ENCODE measurements around the gene CDKN2AIP. TPM values are rescaled to one million over a fixed set of nuclear protein-coding genes. Genes with fewer than 3 reads are reported as not detected.

Gene CDKN2AIP
- total RNA-seq, 8 experiments from 2014 or later = 14.3 to 35.0 (median 26.9) TPM

DNA sequence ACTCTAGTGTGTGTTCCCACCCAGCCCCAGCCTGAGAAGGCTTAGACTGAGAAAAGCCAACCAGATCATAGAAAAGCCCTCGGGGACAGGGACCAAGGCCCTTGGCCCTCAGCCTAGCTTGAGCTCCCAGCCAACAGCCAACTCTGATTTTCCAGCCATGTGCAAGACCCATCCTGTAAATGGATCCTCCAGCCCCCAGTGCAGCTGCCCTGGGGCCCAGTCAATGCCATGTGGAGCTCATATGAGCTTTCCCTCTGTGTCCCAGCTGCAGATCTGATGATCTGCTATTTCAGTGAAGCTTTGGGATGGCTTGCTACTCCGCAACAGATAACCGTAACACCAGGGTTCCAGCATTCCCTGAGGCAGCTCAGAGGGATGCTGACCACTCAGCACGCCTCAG is 40.5 kb upstream of the CDKN2AIP start:
- Histone ChIP-seq H3K4me1 (replicated peaks in 1 of 2) (peaks cover 3 to 23% of the 10 kb centered on the region in 2 donors), H3K4me3 (no peak overlapping the region), H3K27ac (no peak overlapping the region)
- ATAC-seq (replicated peaks in 6 of 8) = peak in 1 of 8 experiments; percentile 50
- WGBS, 10 experiments = 50 to 100% (median 85%) methylated on average over 1 of the region's 4 CpGs; no CpG with 5 or more reads in 6 of the 10 experiments
- in situ Hi-C loops (cut with MboI; ENCODE audit: low pct_unique_long_range_greater_than_20kb in 2 of 9, low sequenced_read_pairs in 9 of 9, unreplicated experiment in 9 of 9) = loop anchor here in 2 of 9 experiments (25.0 kb wide), 2 partner anchors 342 to 467 kb away; no protein-coding TSS in a partner anchor

- in situ Hi-C loops (cut with MboI; ENCODE audit: low pct_unique_long_range_greater_than_20kb in 2 of 9, low sequenced_read_pairs in 9 of 9, unreplicated experiment in 9 of 9) = loop anchor here in 2 of 9 experiments (25.0 kb wide), 2 partner anchors 343 to 468 kb away; no protein-coding TSS in a partner anchor
- 82 to 100% (median 93%) methylated on average over 2 to 8 of the region's 11 CpGs; no CpG with 5 or more reads in 5 of the 10 experiments for WGBS, 10 experiments
- H3K4me1 ChIP-seq (replicated peaks in 1 of 2) = peaks cover 10 to 33% of the 10 kb centered on the region in 2 donors
- ATAC-seq (replicated peaks in 6 of 8) = no peak
- H3K4me3 ChIP-seq = no peak overlapping the region
- no peak overlapping the region for H3K27ac ChIP-seq
Measured at GRCh38 chr4:183405303-183405702, 39.1 kb upstream of the CDKN2AIP start.

DNA sequence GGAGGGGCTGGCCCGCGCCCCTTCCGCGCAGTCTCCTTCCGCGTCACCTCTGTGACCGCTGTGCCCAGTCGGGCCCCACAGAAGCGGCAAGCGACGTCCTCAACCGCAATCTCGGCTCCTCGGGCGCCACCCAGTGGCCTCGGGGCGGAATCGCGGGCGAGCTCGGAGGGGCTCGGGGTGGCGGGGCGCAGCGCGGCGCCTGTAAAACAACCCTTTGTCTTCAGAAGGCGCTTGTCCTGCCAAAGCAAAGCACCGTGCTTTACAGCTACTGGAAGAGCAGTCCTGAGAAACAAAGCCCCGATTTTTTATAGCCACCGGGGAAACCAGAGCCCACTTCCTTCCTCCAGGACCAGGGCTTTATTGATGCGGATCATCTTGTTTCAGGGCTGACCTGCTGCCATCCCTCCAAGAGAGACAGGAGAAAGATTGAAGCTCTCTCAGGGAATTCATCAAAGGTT is 37.3 kb upstream of the CDKN2AIP start:
- WGBS, 10 experiments = 0 to 20% (median 3%) methylated on average over 1 to 18 of the region's 32 CpGs
- H3K27ac ChIP-seq = peak overlapping the region; percentile 61 to 88
- peak overlapping the region; percentile 28 to 59 (median 38) for H3K4me3 ChIP-seq
- in situ Hi-C loops (cut with MboI; ENCODE audit: low pct_unique_long_range_greater_than_20kb in 2 of 9, low sequenced_read_pairs in 9 of 9, unreplicated experiment in 9 of 9) = loop anchor here in 2 of 9 experiments (25.0 kb wide), 2 partner anchors 345 to 470 kb away; no protein-coding TSS in a partner anchor
- peaks cover 10 to 31% of the 10 kb centered on the region in 2 donors for H3K4me1 ChIP-seq (replicated peaks in 1 of 2)
- ATAC-seq (replicated peaks in 6 of 8) = peak; percentile 78 to 97 (median 92)

DNA sequence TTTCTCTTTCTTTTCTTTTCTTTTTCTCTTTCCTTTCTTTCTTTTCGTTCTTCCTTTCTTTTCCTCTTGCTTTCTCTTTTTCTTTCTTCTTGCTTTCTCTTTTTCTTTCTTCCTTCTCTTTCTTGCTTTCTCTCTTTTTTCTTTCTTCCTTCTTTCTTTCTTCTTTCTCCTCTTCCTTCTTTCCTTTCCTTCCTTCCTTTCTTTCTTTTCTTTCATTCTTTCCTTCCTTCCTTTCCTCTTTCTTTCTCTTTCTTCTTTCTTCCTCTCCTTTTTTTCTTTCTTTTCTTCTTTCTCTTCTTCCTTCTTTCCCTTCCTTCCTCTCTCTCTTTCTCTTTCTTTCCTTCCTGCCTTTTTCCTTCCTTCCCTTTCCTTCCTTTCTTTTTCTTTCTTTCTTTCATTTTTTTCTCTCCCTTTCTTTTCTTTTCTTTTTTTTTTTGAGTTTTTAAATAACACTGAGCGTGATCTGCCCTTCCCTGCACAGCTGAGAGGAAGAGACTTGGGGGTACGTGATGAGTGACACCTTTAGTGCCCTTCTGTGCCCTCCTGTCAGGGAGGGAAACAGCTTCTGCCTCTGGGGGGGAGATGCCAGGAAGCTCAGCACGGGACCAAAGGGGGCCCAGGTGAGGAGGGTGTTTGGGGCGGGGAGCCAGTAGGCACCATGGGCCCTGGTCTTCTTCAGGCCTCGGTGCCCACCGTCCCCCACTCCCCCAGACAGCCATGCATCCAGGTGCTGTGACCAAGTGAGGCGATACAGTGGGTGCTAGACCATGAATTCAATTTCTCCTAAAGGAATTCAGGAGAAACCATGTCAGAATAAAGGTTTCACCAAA is 36.6 kb upstream of the CDKN2AIP start:
- 14 to 100% (median 55%) methylated on average over 1 to 5 of the region's 8 CpGs; no CpG with 5 or more reads in 1 of the 10 experiments for WGBS, 10 experiments
- ATAC-seq (replicated peaks in 6 of 8) = no peak
- H3K27ac ChIP-seq = peak overlapping the region in 1 of 2 donors; percentile 88
- peaks cover 10 to 25% of the 10 kb centered on the region in 2 donors for H3K4me1 ChIP-seq (replicated peaks in 1 of 2)
- in situ Hi-C loops (cut with MboI; ENCODE audit: low pct_unique_long_range_greater_than_20kb in 2 of 9, low sequenced_read_pairs in 9 of 9, unreplicated experiment in 9 of 9) = loop anchor here in 2 of 9 experiments (25.0 kb wide), 2 partner anchors 346 to 471 kb away; no protein-coding TSS in a partner anchor
- peak overlapping the region; percentile 28 to 59 (median 38) for H3K4me3 ChIP-seq

DNA sequence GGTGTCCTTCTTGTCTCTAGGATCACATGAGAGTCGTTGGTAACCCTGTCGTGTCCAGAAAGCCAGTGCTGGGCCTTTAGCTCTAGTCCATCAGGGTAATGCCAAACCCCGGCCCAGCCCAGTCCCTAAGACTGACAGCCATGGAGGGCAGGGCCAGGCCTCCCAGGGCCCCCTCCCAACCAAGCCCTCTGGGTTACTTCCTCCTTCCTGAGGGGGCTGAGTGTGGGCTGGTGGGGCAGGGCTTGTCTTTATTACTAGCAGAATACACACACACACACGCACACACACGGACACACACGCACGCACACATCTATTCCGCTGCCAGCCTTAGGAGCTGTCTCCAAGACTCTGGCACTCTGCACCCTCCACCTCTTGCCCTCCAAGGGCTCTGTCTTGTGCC is 35.6 kb upstream of the CDKN2AIP start:
- no peak overlapping the region for H3K4me3 ChIP-seq
- peak in 1 of 8 experiments; percentile 1 for ATAC-seq (replicated peaks in 6 of 8)
- WGBS, 10 experiments = 50 to 80% (median 80%) methylated on average over 1 to 2 of the region's 8 CpGs; no CpG with 5 or more reads in 7 of the 10 experiments
- in situ Hi-C loops (cut with MboI; ENCODE audit: low pct_unique_long_range_greater_than_20kb in 2 of 9, low sequenced_read_pairs in 9 of 9, unreplicated experiment in 9 of 9) = loop anchor here in 2 of 9 experiments (25.0 kb wide), 2 partner anchors 346 to 471 kb away; no protein-coding TSS in a partner anchor
- no peak overlapping the region for H3K27ac ChIP-seq
- H3K4me1 ChIP-seq (replicated peaks in 1 of 2) = peaks cover 10 to 20% of the 10 kb centered on the region in 2 donors

GRCh38 chr4:183409483-183409882 is 35.0 kb upstream of the CDKN2AIP start:
- peak in 4 of 8 experiments; percentile 5 to 17 (median 12) for ATAC-seq (replicated peaks in 6 of 8)
- in situ Hi-C loops (cut with MboI; ENCODE audit: low pct_unique_long_range_greater_than_20kb in 2 of 9, low sequenced_read_pairs in 9 of 9, unreplicated experiment in 9 of 9) = loop anchor here in 2 of 9 experiments (25.0 kb wide), 2 partner anchors 347 to 472 kb away; no protein-coding TSS in a partner anchor
- peaks cover 10 to 20% of the 10 kb centered on the region in 2 donors for H3K4me1 ChIP-seq (replicated peaks in 1 of 2)
- no peak overlapping the region for H3K27ac ChIP-seq
- 70 to 100% (median 81%) methylated on average over 1 to 4 of the region's 4 CpGs; no CpG with 5 or more reads in 6 of the 10 experiments for WGBS, 10 experiments
- no peak overlapping the region for H3K4me3 ChIP-seq

DNA sequence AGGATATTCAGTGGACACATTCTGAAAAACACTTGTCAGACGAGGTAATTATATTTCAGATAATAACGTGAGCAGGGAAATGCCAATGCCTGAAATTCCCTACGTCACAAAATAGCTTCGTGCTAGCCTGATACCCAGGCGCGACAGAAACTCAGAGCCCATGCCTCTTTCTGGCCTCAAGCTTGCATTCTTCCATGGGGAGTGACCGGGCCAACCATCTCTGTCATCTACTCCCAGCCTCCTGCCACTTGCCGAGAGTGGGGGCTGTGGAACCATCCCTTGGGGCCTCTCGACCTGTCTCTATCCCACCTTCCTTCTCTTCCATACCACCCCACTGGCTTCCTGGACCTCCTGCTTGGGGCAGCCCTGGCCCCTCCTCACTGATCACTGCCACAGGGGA is 34.5 kb upstream of the CDKN2AIP start:
- peaks cover 10 to 20% of the 10 kb centered on the region in 2 donors for H3K4me1 ChIP-seq (replicated peaks in 1 of 2)
- no peak overlapping the region for H3K27ac ChIP-seq
- in situ Hi-C loops (cut with MboI; ENCODE audit: low pct_unique_long_range_greater_than_20kb in 2 of 9, low sequenced_read_pairs in 9 of 9, unreplicated experiment in 9 of 9) = loop anchor here in 2 of 9 experiments (25.0 kb wide), 2 partner anchors 348 to 473 kb away; no protein-coding TSS in a partner anchor
- H3K4me3 ChIP-seq = no peak overlapping the region
- ATAC-seq (replicated peaks in 6 of 8) = no peak
- WGBS, 10 experiments = 71 to 92% (median 86%) methylated on average over 1 to 4 of the region's 9 CpGs; no CpG with 5 or more reads in 4 of the 10 experiments

- in situ Hi-C loops (cut with MboI; ENCODE audit: low pct_unique_long_range_greater_than_20kb in 2 of 9, low sequenced_read_pairs in 9 of 9, unreplicated experiment in 9 of 9) = loop anchor here in 2 of 9 experiments (25.0 kb wide), 2 partner anchors 349 to 474 kb away; no protein-coding TSS in a partner anchor
- Histone ChIP-seq H3K27ac (no peak overlapping the region), H3K4me1 (replicated peaks in 1 of 2) (peaks cover 13 to 29% of the 10 kb centered on the region in 2 donors), H3K4me3 (no peak overlapping the region)
- WGBS, 10 experiments = 58 to 100% (median 91%) methylated on average over 1 to 9 of the region's 11 CpGs; no CpG with 5 or more reads in 1 of the 10 experiments
- no peak for ATAC-seq (replicated peaks in 6 of 8)
Measured at GRCh38 chr4:183411291-183411861, 33.1 kb upstream of the CDKN2AIP start.

DNA sequence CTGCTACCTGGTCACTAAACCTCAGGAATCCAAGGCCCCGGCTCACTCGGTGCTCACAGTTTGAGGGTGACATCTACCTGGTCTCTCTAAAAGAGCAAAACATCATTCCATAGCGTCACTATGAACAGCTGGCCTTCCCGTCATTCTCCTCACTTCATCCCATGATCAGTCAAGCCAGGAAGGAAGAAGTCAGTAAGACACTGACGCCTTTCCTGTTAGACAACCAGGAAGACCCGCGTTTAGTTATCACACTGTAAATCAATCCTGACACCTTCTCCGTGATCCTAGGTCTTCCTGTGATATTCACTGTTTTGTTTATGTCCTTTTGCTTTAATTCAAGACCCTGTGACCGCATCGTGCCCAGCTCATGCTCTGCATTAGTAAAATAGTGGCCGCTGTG is 31.6 kb upstream of the CDKN2AIP start:
- WGBS, 10 experiments = 85 to 100% (median 92%) methylated on average over 2 to 9 of the region's 11 CpGs; no CpG with 5 or more reads in 1 of the 10 experiments
- in situ Hi-C loops (cut with MboI; ENCODE audit: low pct_unique_long_range_greater_than_20kb in 2 of 9, low sequenced_read_pairs in 9 of 9, unreplicated experiment in 9 of 9) = loop anchor here in 2 of 9 experiments (25.0 kb wide), 2 partner anchors 351 to 476 kb away; no protein-coding TSS in a partner anchor
- Histone ChIP-seq H3K27ac (no peak overlapping the region), H3K4me1 (replicated peaks in 1 of 2) (peaks cover 13 to 37% of the 10 kb centered on the region in 2 donors), H3K4me3 (no peak overlapping the region)
- no peak for ATAC-seq (replicated peaks in 6 of 8)

GRCh38 chr4:183413234-183414200 is 30.9 kb upstream of the CDKN2AIP start:
- H3K4me1 ChIP-seq (replicated peaks in 1 of 2) = peaks cover 13 to 32% of the 10 kb centered on the region in 2 donors
- no peak overlapping the region for H3K27ac ChIP-seq
- in situ Hi-C loops (cut with MboI; ENCODE audit: low pct_unique_long_range_greater_than_20kb in 2 of 9, low sequenced_read_pairs in 9 of 9, unreplicated experiment in 9 of 9) = loop anchor here in 2 of 9 experiments (25.0 kb wide), 2 partner anchors 351 to 476 kb away; no protein-coding TSS in a partner anchor
- ATAC-seq (replicated peaks in 6 of 8) = no peak
- 68 to 100% (median 88%) methylated on average over 1 to 18 of the region's 28 CpGs for WGBS, 10 experiments
- no peak overlapping the region for H3K4me3 ChIP-seq

- H3K27ac ChIP-seq = peak overlapping the region in 1 of 2 donors; percentile 20
- WGBS, 10 experiments = 44 to 94% (median 67%) methylated on average over 2 to 9 of the region's 10 CpGs; no CpG with 5 or more reads in 2 of the 10 experiments
- no peak overlapping the region for H3K4me3 ChIP-seq
- in situ Hi-C loops (cut with MboI; ENCODE audit: low pct_unique_long_range_greater_than_20kb in 2 of 9, low sequenced_read_pairs in 9 of 9, unreplicated experiment in 9 of 9) = loop anchor here in 2 of 9 experiments (25.0 kb wide), 2 partner anchors 355 to 480 kb away; no protein-coding TSS in a partner anchor
- peaks cover 3 to 17% of the 10 kb centered on the region in 2 donors for H3K4me1 ChIP-seq (replicated peaks in 1 of 2)
- peak in 5 of 8 experiments; percentile 22 to 59 (median 42) for ATAC-seq (replicated peaks in 6 of 8)
Measured at GRCh38 chr4:183416879-183417755, 27.3 kb upstream of the CDKN2AIP start.

Data from motor neuron (in vitro differentiated cells).